ENCODE data around the gene ITGA7.

DNA sequence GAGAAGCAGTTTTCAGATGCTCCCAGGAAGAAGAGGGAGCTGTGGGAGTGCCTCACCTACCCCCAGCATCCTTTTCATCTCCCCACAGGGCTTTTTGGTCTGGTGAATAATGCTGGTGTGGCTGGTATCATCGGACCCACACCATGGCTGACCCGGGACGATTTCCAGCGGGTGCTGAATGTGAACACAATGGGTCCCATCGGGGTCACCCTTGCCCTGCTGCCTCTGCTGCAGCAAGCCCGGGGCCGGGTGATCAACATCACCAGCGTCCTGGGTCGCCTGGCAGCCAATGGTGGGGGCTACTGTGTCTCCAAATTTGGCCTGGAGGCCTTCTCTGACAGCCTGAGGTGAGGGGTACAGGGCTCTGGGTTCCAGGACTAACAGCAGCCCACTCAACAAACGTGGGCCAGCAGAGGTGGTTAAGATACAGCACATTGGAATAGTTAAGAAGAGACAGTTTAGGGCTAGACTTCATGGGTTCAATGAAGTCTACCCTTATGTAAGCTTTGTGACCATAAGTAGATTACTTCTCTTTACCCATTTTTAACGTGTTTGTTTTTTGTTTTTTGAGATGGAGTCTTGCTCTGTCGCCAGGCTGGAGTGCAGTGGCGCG is 14.0 kb upstream of the ITGA7 start:
- TF ChIP-seq, protein P1, sequence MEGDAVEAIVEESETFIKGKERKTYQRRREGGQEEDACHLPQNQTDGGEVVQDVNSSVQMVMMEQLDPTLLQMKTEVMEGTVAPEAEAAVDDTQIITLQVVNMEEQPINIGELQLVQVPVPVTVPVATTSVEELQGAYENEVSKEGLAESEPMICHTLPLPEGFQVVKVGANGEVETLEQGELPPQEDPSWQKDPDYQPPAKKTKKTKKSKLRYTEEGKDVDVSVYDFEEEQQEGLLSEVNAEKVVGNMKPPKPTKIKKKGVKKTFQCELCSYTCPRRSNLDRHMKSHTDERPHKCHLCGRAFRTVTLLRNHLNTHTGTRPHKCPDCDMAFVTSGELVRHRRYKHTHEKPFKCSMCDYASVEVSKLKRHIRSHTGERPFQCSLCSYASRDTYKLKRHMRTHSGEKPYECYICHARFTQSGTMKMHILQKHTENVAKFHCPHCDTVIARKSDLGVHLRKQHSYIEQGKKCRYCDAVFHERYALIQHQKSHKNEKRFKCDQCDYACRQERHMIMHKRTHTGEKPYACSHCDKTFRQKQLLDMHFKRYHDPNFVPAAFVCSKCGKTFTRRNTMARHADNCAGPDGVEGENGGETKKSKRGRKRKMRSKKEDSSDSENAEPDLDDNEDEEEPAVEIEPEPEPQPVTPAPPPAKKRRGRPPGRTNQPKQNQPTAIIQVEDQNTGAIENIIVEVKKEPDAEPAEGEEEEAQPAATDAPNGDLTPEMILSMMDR (IDR thresholded peaks at IDR 0.05): no peak
- TF ChIP-seq ZFX (IDR thresholded peaks at IDR 0.05; ENCODE audit: borderline replicate concordance): no peak
